RPMI7951 (cell line): ENCODE measurements around the gene B4GALNT1. TPM values are rescaled to one million over a fixed set of nuclear protein-coding genes. Genes with fewer than 3 reads are reported as not detected.
"Not testable (repeated sequence)": the region's sequence is repeated elsewhere in the genome, so short reads cannot be mapped to it uniquely, and the experiment has no call there.

ENCODE experiments used
- DNase-seq: peaks from one replicate; pipeline ENCODE4 v3.0.0-alpha.2; 2012; ENCODE audit warnings: low read depth
- total RNA-seq: library from RNA; depleted of rRNA; stranded (reverse); fragments of >200 nt; shearing (Covaris generic); gene quantifications from 2 replicates; pipeline ENCODE4 v1.2.3, GENCODE V29; 2014

Gene B4GALNT1
- total RNA-seq, 1 experiment from 2014 or later, result 14.4 TPM

DNA sequence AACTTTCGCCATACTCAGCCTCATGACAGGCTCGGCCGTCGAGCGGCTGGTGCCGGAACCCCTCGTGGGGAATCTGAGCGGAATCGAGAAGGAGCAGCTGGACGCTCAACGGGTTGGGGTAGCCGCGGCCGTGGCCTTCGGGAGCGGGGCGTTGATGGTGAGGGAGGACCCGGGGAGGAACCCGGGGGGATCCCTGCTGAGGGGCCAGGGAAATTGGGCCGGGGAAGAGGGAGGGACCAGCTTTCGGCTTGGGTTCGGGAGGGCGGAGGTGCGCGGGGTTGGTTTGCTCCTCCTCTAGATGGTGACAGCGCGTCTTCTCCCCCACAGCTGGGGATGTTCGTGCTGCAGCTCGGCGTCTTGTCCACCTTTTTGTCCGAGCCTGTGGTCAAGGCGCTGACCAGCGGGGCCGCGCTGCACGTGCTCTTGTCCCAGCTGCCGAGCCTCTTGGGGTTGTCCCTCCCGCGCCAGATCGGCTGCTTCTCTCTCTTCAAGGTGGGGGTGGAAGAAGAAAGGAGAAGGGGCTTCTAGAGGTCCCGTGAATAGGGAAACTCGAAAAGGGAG, 12.0 kb downstream of the B4GALNT1 start:
- DNase-seq, result no peak

DNA sequence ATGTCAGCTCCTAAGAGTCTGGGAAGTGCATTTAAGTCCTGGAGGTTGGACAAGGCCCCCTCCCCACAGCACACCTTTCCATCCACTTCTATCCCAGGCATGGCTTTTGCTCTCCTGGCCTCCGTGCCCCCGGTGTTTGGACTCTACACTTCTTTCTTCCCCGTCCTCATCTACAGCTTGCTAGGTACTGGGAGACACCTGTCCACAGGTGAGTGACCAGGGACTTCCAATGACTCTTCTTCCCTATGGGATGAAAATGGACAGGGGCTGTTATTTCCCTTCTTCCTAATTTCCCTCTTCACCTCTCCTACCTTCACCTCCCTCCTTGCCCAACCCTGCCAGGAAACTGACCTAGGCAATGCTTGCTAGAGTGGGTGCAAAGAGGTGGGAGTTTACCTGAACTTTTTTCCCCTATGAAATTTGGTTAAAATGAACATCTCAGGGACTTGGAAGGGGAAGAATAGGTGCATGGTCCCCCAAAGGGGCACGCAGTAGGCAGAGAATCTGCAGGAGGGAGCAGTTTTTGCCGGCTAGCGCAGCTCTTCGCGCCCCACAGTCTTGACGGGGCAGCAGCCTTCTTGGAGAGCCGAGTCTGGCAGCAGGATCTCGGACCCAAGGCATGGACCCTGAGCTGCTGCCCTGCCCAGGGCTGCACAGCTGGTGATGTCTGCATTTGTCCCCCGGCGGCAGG, 12.6 kb downstream of the B4GALNT1 start:
- no peak for DNase-seq

DNA sequence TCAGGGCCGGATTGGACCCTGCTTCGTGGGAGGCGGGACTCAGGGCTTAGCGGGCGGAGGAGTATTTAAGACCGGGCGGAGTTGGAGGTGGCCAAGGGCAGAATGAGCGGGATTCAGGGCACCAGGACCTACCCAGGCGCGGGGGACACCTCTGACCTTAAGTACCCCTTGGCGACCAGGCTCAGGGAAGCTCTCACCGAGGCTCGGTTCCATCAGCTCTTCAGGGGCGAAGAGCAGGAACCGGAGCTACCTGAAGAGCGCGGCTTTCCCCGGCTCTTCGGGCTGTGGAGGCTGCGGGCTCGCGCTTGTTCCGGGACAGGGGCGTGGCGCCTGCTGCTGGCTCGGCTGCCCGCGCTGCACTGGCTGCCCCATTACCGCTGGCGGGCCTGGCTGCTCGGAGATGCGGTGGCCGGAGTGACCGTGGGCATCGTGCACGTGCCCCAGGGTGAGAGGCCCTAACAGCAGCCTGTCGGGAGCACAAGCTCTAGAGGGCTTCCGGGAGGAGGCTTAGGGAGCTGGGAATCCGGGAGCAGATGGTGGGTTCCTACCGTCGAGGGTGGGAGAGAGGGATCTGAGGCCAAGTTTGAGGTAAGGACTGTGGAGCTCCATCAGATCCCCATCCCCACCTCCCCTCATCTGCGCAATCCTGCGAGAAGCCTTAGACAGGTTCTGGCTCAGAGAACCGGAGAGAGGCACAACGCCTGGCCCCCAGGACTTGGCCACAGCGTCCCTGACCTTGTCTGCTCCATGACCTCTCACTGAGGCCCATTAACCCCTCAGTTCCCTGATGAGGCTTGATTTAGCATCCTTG, 13.4 kb downstream of the B4GALNT1 start:
- no peak for DNase-seq

DNA sequence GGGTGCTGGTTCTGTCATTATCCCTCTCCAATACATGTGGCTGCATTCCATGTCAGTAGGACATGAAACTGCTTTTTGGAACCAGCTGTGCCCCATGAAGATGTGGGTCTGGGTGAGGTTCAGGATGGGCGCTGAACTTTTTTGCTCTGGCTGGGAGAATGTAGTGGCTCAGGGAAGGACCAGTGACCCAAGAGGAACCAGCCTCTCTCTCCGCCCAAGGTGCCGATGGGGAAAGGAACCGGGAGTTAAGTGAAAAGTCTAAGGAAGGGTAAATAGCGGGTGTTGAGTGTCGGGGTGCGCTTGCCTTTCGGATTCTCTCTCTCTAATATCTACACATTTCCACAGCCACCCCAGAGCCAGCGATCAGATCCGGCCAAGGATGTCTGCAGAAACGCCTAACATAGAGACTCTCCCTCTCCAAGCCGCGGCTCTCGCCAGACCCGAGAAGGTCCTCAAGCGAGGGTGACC, 14.0 kb downstream of the B4GALNT1 start:
- no peak for DNase-seq

DNA sequence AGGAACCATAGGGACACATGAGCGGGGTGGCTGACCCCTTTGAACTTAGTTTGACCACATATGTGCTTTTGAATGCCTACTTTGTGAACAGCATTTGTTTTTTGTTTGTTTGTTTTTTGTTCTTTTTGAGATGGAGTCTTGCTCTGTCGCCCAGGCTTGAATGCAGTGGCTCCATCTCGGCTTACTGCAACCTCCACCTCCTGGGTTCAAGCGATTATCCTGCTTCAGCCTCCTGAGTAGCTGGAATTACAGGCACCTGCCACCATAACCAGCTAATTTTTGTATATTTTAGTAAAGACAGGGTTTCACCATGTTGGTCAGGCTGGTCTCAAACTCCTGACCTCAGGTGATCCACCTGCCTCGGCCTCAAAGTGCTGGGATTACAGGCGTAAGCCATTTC, 14.6 kb downstream of the B4GALNT1 start:
- DNase-seq, result not testable (repeated sequence)

DNA sequence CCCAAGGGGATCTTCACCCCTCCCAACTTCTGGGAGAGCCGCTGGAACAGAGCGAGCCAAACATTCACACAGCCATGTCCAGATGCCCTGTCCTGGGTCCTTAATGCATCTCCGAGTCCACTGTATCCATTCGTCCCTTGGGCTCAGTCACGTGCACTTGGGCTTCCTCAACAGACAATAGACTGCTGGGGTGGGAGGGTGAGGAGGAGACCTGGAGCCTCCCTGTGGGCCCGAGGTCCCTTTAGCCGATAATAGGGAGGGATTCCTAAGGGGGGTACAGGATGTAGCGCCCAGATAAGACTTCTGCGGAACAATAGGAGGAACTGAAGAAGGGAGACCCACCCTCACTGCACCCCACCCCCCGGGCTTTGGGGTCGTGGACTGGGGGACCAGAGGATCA, 15.1 kb downstream of the B4GALNT1 start:
- DNase-seq, result no peak

DNA sequence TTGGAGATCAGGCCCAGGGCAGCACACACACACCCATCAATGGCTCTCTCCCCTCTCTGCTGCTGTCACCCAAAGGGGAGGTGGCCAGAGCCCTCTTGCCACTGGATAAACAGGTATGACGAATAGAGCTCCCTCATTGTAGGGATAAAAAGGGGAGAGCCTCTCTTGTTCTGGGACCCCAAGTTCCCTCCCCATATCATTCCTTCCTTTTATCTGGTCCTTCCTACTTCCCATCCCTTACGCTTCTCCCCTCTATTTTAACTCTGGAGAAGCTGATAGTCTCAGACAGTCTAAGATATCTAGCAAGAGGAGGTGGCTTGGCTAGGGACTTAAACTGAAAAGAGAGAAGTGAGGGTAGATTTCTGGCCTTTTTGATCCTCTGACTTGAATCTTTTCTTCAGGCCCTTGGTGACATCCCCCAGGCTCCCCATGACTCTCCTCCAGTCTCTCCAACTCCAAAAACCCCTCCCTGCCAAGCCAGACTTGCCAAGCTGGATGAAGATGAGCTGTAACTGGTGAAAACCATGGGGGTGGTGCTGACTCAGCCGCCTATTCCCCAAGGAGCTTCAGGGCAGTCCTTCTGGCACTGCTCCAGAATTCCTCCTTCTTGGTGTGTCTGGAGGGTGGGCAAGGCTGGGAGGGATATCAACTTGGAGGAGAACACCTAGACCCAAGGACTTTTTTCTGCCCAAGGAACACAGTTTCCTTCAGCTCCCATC, 16.5 kb downstream of the B4GALNT1 start:
- peak; percentile 39 for DNase-seq

DNA sequence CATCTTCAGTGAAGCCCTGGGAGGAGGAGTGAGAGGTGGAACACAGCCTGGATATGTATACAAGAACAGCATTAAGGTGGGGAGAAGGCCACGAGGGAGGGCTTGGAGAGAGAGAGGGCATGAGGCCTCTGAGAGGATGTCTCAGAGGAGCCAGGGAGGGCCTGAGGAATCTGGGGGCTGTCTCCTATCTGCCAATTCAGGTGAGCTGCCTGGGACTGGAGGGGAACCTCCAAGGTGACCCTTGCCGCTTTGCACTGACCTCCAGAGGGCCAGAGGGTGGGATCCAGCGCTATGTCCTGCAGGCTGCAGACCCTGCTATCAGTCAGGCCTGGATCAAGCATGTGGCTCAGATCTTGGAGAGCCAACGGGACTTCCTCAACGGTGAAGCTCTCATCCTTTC, 17.4 kb downstream of the B4GALNT1 start:
- no peak for DNase-seq

DNA sequence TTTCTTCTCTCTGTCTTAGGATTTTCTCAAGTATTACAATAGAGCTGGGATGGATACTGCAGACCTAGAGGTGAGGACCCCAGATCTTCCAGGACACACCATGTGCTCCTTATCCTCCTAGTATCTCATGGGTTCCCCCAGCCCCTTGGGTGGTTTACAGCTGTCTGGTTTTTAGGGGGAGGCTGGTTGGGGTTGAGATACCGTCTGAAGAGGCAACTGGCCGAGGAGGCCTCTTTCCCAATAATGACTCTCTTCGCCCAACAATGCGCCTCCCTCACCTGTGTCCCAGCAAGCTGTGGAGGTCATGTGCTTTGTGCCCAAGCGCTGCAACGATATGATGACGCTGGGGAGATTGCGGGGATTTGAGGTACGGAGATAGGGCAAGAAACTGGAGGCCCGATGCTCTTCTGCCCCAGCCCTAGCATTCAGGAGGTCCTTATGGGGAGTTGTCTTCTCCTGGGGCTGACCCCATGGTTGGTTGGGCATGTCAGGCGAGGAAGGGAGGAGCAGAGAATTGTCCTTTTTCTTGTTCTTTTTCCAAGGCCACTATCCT, 18.0 kb downstream of the B4GALNT1 start:
- DNase-seq, result no peak

DNA sequence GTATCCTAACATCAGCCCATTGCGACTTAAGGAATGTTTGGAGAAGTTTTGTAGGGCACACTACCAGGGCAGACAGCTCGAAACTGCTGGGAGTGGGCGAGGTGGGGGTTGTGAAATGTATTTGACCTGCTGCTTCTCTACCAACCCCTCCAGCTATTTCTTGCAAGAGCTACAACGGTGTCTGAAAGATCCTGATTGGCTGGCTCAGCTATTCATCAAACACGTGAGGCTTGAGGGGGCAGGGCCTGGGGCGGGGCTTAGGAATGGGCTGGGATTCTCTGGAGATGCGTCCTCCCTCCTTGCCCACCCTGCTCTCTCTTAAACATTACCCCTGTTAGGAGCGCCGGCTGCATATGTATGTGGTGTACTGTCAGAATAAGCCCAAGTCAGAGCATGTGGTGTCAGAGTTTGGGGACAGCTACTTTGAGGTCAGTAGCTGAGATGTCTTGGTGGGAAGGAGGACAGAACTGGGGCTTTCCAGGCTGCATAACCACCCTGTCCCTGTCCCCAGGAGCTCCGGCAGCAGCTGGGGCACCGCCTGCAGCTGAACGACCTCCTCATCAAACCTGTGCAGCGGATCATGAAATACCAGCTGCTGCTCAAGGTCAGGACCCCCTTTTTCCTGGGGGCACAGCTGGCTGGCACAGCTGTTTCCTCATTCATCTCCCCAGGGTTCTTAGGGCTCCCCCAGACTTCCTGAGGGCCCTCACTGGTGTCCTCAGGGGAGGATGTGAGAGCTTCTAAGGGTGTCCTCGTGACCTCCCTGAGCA, 18.6 kb downstream of the B4GALNT1 start:
- DNase-seq, result no peak

DNA sequence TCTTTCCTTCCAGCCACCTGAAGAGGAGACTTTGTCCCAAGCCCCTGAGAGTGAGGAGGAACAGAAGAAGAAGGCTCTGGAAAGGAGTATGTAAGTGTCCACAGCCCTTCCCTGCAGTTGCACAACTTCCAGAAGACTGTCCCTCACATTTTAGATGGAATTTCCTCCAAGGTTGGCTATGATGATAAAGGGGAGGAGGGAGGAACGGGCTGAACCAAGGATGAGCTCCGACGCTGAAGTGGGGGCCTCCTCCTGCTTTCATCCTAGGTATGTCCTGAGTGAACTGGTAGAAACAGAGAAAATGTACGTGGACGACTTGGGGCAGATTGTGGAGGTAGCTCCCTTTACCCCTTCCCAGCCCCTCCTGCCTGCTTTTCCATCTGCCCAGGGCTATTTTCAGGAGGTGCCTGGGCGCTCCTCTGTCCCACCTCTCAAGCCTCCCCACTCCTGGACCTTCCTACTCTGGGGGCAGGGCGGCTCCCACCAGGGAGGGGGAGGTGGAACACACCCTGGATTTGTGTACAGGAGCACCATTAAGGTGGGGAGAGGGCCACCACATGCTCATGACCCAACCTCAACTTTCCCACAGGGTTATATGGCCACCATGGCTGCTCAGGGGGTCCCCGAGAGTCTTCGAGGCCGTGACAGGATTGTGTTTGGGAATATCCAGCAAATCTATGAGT, 19.4 kb downstream of the B4GALNT1 start:
- DNase-seq, result no peak

DNA sequence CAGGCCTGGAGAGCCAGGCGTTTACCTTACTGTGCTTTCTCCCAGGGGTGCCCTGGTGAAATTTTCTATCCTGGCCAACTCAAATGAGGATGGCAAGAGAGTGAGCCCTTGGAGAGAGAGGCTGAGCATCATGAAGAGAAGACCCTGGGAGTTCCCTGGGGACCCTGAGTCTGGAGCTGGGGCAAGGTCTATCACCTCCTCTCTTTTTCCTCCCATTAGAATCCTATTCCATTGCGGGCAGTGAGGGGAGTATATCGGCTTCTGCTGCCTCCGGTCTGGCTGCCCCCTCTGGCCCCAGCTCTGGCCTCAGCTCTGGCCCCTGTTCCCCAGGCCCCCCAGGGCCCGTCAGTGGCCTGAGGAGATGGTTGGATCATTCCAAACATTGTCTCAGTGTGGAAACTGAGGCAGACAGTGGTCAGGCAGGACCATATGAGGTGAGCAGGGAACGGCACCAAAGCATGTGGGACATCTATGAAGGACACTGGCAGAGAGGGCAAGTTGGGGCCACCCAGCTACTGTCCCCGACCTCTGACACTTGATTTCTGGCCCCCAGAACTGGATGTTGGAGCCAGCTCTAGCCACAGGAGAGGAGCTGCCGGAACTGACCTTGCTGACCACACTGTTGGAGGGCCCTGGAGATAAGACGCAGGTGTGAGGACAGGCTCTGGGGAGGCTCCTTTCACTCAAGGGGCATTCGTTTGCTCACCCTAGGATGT, 20.1 kb downstream of the B4GALNT1 start:
- DNase-seq, result no peak

DNA sequence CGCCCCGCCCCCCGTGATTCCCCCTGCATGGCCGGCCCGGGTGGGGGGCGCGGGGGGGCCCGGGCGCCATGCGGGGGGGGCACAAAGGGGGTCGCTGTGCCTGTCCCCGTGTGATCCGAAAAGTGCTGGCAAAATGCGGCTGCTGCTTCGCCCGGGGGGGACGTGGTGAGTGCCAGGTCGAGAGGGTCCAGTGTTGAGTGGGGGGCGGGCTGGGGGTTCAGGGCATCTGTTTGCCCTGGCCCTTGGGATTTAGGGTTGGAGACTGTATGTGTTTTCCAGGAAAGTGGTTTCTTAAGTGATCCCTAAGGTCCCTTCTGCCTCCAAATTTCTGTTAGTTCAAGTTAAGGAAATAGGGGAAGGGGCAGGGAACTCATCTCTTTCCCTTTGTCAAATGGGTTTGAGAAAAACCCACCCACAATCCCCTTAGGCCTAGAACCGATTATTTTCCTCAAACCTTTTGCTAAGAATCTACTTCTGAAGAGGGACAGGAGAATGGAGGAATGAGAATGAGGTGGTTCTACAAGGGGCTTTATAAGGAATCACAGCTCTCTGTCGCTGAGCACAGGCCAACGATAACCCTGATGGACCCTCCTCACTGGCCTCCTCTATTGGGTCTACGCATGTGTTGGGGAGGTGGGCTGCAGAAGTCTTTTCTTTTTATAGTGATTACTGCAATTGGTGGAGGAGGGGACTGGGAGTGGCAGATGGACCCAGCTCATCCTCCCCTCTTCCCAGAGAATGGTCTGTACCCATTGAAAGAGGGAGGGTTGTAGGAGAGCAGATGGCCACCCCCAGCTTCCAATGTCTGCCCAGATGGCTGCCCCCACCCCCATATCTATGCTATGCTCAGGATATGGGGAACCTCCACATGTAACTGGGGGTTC, 20.9 kb downstream of the B4GALNT1 start:
- DNase-seq, result no peak

DNA sequence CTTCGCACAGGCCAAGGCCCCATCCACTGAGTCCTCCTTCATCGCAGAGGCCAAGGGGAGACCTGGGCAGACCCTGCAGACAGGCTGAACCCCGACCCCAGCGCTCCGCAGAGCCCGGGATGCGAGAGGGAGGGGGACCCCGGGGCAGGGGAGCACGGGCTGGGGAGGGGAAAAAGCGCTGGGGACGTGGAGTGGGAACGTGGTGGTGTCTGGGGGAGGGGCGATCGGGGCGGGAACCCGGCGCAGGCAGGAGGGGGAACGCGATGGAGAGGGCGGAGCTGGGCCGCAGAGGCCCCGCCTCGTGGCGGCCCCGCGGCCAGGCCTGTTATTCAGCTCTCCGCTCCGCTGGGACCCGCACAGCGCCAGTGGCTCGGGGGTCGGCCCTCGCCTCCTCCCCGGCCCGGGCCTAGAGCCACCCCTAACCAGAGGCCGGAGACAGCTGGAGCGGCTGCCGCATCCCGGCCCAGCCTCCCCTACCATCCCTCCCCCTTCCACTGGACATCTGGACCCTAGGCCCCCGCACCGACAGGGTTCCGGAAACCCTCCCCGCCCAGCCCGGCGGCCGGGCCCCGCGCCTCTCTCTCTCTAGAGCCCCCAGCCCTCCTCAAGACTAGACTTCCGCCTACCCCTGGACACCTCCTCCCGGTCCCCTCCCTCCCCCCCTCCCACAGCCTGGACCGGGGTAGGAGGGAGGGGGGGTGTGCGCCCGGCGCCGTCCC, 21.7 kb downstream of the B4GALNT1 start, which contains the start of gene ARHGEF25:
Gene ARHGEF25, plus strand, starts transcription at position 328 of the 719 bp plus-strand sequence. CDS start 460 bp downstream, outside the sequence.
- peak; percentile 56 for DNase-seq

DNA sequence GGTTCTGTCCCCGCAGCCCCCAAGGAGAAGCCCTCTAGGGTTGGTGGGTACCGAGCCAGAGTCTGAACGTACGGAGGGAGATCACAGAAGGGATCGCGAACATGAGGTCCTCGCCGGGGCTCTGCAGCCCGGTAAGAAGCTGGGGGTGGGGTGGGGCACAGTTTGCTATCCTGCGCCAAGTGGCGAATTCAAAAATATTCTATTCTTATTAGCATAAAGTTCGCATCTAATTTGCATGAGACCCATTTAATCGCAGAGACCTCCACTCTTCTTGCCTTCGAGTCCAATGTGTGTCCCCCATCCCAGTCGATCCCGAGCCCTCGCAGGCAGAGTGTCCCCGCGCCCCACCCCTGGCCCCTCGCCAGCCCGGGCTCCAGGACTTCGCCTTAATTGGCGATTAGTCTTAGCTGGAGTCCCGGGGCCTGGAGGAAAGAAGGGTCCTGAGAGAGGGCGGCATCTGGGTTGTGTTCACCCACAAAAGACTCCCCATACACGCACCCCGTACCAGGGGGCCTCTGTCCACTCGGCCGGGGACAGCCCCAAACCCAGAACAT, 22.4 kb downstream of the B4GALNT1 start:
- DNase-seq, result no peak

DNA sequence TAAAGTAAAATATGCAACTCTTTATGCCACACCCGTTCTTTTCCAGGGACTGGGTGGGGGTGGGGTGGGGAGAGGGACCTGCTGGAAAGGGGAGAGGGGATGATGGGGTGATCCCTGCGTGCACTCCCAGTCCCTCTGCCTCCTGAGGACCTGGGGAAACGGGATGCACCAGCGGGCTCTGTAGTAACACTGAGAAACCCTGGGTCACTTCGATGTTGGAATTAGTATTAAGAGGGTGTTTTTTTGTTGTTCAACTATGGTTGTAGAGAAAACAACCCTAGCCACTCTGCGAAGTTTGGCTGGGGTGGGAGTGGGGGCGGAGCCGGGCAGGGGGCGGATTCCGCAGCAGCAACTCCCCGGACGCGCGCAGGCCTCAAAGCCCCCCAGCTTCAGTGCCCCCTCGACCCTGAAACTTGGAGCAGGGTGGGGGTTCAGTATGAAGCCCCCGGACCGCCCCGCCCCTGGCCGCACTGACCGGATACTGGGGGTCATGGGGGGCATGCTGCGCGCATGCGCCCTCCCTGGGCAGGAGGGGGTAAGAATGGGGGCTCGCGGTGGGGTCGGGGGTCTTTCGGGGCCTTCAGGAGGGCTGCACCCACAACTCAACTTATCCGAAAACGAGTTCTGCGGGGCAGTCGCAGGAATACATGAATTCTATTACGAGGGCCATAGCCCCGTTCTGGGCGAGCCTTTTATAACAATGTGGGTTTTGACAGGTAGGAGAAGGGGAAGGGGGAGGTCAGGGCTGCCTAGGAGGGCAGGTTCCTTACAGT, 23.0 kb downstream of the B4GALNT1 start:
- no peak for DNase-seq
